Gastrocnemius medialis (tissue), 4 donors: ENCODE results near the gene CDK5RAP3.
A peak's percentile ranks its signal among the peaks of the same experiment; 100 is the strongest.

Experiments used
- CTCF ChIP-seq, 5 experiments: fragments of 450-650 bp in 3 of 5; fragments of 200-600 bp in 2 of 5; sonication (generic) in 2 of 5; IDR thresholded peaks in 4 of 5; conservative IDR thresholded peaks in 1 of 5; 1 replicate in 4 of 5; 2 replicates in 1 of 5; pipeline ENCODE4 v1.5.1; 2016 to 2019; ENCODE audit warnings: antibody characterized with exemption in 5 of 5, mild to moderate bottlenecking in 3 of 5, moderate library complexity in 3 of 5
- POLR2A ChIP-seq, 2 donors: fragments of 450-650 bp; IDR thresholded peaks; one replicate each; pipeline ENCODE4 v1.6.1; 2017; ENCODE audit warnings: antibody characterized with exemption in 2 of 2, mild to moderate bottlenecking in 2 of 2, moderate library complexity in 2 of 2

- TF ChIP-seq CTCF (IDR thresholded peaks at IDR 0.05 in 4 of 5, conservative IDR thresholded peaks at IDR 0.05 in 1 of 5): peak; percentile 95 to 96 (median 96)
- peak; percentile 71 to 74 for TF ChIP-seq POLR2A (IDR thresholded peaks at IDR 0.05)
These were observed at the start of gene CDK5RAP3 for GRCh38 chr17:47970725-47971499.
